ENCODE results near the gene OIP5. TPM values are rescaled to one million over a fixed set of nuclear protein-coding genes. Genes with fewer than 3 reads are reported as not detected.
"Not testable (repeated sequence)": the region's sequence is repeated elsewhere in the genome, so short reads cannot be mapped to it uniquely, and the experiment has no call there.

OIP5 gene
- polyA plus RNA-seq, 3 donors from 2014 or later = 0.35 to 2.4 (median 0.44) TPM

- H3K4me3 Mint-ChIP-seq = no peak overlapping the region
- peaks cover 28 to 43% (median 30%) of the 10 kb centered on the region in 3 donors for H3K36me3 Mint-ChIP-seq
- no peaks in the 10 kb centered on the region for H3K9me3 Mint-ChIP-seq
- H3K27ac Mint-ChIP-seq = no peak overlapping the region
- DNase-seq = no peak
- H3K4me1 Mint-ChIP-seq = peaks cover 0 to 1% of the 10 kb centered on the region in 2 donors
- peaks cover 0 to 1% (median 0%) of the 10 kb centered on the region in 3 donors for H3K27me3 Mint-ChIP-seq (ENCODE audit: low read depth in 3 of 3)
Measured at GRCh38 chr15:41262571-41262970, 69.8 kb downstream of the OIP5 start.

GRCh38 chr15:41260924-41261323 is 71.5 kb downstream of the OIP5 start:
- not testable (repeated sequence) for DNase-seq; H3K27me3 Mint-ChIP-seq (ENCODE audit: low read depth in 3 of 3); H3K4me3 Mint-ChIP-seq; H3K4me1 Mint-ChIP-seq; H3K9me3 Mint-ChIP-seq
- H3K36me3 Mint-ChIP-seq = peaks cover 20 to 41% (median 22%) of the 10 kb centered on the region in 3 donors
- peak overlapping the region in 1 of 6 donors; percentile 6 for H3K27ac Mint-ChIP-seq

- Mint-ChIP-seq H3K36me3 (peaks cover 17 to 36% (median 21%) of the 10 kb centered on the region in 3 donors), H3K4me1 (peaks cover 0 to 1% of the 10 kb centered on the region in 2 donors), H3K27ac (no peak overlapping the region)
Measured at GRCh38 chr15:41259546-41260189, 72.7 kb downstream of the OIP5 start.

More at GRCh38 chr15:41259546-41260189, 72.7 kb downstream of the OIP5 start:
- Mint-ChIP-seq H3K9me3 (no peaks in the 10 kb centered on the region), H3K27me3 (ENCODE audit: low read depth in 3 of 3) (no peaks in the 10 kb centered on the region), H3K4me3 (no peak overlapping the region)
- DNase-seq = no peak

Other genes starting within 250 kb of the OIP5 start
- 1 to 10 TPM in 2 of 3 donors, under 1 TPM in 1; 0.50 to 5.4 (median 2.4) TPM for gene INO80, start 216.3 kb downstream of the OIP5 start, polyA plus RNA-seq
- not detected for gene EXD1, start 101.8 kb downstream of the OIP5 start, polyA plus RNA-seq
- 10 to 100 TPM; 14.7 to 29.6 (median 24.6) TPM for gene CHP1, start 101.3 kb downstream of the OIP5 start, polyA plus RNA-seq
- gene NUSAP1, start 290 bp upstream of the OIP5 start, polyA plus RNA-seq = 1 to 10 TPM; 2.6 to 6.5 (median 4.0) TPM
- 10 to 100 TPM; 15.3 to 37.7 (median 23.7) TPM for gene NDUFAF1, start 69.9 kb upstream of the OIP5 start, polyA plus RNA-seq
- 10 to 100 TPM; 11.2 to 35.7 (median 23.4) TPM for gene RTF1, start 84.5 kb upstream of the OIP5 start, polyA plus RNA-seq
- gene ITPKA, start 161.3 kb upstream of the OIP5 start, polyA plus RNA-seq = not detected
- gene LTK, start 181.2 kb upstream of the OIP5 start, polyA plus RNA-seq = under 1 TPM in 1 of 3 donors, not detected in 2; 0.48 TPM
- gene RPAP1, start 211.7 kb upstream of the OIP5 start, polyA plus RNA-seq = 10 to 100 TPM in 1 of 3 donors, 1 to 10 TPM in 2; 3.7 to 15.0 (median 4.9) TPM
- gene TYRO3, start 226.6 kb upstream of the OIP5 start, polyA plus RNA-seq = under 1 TPM in 2 of 3 donors, not detected in 1; 0.38 to 0.95 TPM

Data from immature natural killer cell (primary cell).